LNCaP clone FGC (cell line): Measurements from ENCODE around the gene SCCPDH.

Experiments used
- DNase-seq: peaks from one replicate; pipeline ENCODE4 v3.0.0-alpha.2; 2011; ENCODE audit warnings: low read depth
- H3K4me3 ChIP-seq: 2 replicates; pipeline ENCODE4 v1.5.1; 2011; ENCODE audit warnings: mild to moderate bottlenecking, low read depth, low read length, control low read depth
- TF ChIP-seq, protein P1 (sequence below): IDR thresholded peaks from 2 replicates; pipeline ENCODE4 v1.5.1; 2012; ENCODE audit warnings: mild to moderate bottlenecking; ENCODE audit not compliant: control insufficient read depth, insufficient read depth; ENCODE audit errors: extremely low read depth

The SCCPDH gene

DNA sequence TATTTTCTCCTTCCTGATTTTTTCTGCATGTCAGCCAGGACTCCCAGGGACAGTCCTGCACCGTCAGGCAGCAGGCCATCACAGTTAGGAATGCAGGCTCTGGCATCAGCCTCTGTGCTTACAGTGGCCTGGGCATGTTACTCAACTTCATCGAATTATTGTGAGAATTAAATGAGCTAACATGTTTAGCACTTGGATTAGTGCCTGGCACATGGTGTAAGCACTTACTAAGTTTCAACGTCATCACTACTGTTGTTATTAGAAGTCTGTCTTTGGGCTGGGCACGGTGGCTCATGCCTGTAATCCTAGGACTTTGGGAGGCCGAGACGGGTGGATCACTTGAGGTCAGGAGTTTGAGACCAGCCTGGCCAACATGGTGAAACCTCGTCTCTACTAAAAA is 45.1 kb downstream of the SCCPDH start:
- TF ChIP-seq, protein P1, sequence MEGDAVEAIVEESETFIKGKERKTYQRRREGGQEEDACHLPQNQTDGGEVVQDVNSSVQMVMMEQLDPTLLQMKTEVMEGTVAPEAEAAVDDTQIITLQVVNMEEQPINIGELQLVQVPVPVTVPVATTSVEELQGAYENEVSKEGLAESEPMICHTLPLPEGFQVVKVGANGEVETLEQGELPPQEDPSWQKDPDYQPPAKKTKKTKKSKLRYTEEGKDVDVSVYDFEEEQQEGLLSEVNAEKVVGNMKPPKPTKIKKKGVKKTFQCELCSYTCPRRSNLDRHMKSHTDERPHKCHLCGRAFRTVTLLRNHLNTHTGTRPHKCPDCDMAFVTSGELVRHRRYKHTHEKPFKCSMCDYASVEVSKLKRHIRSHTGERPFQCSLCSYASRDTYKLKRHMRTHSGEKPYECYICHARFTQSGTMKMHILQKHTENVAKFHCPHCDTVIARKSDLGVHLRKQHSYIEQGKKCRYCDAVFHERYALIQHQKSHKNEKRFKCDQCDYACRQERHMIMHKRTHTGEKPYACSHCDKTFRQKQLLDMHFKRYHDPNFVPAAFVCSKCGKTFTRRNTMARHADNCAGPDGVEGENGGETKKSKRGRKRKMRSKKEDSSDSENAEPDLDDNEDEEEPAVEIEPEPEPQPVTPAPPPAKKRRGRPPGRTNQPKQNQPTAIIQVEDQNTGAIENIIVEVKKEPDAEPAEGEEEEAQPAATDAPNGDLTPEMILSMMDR, result no peak
- peak; percentile 28 for DNase-seq
- H3K4me3 ChIP-seq, result no peak overlapping the region

DNA sequence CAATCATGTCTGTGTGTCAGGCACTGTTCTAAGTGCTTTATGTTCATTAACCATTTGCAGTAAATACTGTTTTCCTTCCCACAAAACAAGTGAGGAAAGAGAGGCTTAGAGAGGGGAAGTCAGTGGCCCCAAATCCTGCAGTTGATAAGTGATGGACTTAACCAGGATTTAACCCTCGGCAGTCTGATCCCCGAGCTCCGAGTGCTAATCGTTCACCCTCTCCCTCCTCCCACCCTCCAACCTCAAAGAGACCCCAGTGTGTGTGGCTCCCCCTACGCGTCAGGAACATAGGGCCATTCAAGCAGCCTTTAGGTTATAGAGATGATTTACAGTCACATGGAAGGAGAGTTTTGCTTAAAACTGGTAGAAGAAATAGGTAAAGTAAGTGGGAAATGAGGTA is 47.2 kb downstream of the SCCPDH start:
- TF ChIP-seq, protein P1, result no peak
- no peak overlapping the region for H3K4me3 ChIP-seq
- no peak for DNase-seq

DNA sequence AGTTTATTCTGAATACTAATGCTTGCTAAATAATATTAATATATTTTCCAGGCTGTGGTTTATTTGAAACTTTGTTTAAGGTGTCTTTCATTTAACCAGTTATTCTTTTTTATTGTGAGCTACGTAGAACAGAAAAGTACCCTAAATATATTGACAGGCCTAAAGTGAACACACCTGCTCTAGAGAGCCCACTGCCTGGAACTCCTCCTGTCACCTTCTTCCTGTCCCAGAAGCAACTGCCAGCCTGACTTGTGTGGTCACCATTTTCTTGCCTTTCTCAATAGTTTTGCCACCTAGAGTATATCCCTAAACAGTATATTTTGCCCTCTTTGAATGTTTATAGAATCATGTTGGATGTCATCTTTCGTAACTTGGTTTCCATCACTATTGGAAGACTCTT is 48.5 kb downstream of the SCCPDH start:
- TF ChIP-seq, protein P1, result no peak
- H3K4me3 ChIP-seq, result no peak overlapping the region

DNA sequence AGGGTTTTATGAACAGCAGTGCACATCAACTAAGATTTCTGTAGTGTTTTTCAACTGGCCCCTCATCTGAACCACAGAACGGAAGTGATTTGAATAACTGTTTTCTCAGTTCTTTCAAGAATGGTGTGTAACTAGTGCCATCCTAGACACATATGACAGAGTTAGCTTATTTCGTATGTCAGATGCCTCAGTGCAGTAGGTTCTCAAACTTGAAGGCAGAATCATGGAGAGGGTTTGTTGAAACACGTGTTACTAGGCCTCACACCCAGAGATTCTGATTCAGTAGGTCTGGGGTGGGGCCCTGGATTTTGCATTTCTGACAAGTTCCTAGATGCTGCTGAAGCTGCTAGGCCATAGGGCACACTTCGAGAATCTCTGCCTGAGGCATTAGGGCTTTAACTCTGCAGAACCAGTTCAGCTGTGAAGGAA is 49.0 kb downstream of the SCCPDH start:
- DNase-seq, result no peak
- no peak overlapping the region for H3K4me3 ChIP-seq
- TF ChIP-seq, protein P1, result no peak

More for the DNA sequence above, 48.5 kb downstream of the SCCPDH start:
- DNase-seq, result no peak

DNA sequence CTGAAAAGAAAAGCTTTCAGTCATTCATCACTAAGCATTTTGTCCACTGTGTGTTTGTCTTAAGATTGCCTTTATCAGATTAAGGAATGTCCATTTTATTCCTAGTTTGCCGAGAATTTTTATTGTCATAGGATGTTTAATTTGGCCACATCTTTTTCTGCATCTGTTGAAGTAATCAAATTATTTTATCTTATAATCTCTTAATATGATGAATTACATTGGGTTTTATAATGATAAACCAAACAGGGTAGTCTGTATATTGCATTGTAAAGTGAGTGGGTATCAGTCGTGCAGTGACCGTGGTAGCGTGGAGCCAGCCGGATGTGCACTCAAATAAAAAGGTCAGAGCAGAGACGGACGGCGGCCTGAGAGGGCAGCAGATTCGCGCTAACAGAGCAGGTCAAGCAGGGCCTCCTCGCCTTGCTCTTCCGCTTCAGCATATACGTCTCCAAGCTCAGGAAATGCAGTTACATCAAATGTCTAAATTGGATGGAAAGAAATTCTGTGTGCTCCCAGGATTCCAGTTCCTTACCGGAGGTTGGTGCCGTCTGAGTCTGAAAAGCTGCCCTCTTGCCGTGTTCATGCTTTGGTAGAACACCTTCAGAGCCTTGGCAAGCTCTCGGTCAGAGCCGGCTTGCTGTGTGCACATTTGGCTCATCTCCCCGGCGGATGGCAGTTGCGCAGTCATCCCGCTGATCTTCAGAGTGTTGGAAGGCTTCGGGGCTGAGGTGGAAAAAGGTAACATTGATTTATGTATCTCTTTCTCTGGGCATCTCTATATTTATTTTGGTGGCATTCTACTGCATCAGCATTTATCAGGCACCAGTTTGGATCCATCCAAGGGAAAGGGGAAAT is 51.5 kb downstream of the SCCPDH start:
- DNase-seq, result peak; percentile 91
- H3K4me3 ChIP-seq, result peak overlapping the region; percentile 41
- TF ChIP-seq, protein P1, result 0 out of 2 replicates have a peak, but pooled peaks have one; percentile 13

DNA sequence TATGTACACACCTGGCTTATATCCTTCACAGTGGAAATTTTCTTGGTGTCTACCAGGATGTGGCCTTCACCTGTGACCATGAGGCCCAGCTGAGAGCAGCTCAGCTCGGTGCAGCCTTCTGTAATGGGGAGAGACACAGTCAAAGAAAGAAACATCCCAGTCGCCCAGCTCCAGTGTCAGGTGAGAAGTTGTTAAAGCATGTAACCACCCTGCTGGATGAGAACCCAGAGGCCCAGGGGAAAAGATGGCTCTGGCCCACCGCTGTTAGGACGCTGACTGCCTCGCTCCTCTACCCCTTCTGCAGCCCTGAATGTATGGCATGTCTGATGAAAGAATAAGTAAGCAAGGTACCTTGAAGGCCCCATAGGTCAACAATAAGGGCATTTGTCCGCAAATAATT is 52.7 kb downstream of the SCCPDH start:
- TF ChIP-seq, protein P1, result no peak

DNA sequence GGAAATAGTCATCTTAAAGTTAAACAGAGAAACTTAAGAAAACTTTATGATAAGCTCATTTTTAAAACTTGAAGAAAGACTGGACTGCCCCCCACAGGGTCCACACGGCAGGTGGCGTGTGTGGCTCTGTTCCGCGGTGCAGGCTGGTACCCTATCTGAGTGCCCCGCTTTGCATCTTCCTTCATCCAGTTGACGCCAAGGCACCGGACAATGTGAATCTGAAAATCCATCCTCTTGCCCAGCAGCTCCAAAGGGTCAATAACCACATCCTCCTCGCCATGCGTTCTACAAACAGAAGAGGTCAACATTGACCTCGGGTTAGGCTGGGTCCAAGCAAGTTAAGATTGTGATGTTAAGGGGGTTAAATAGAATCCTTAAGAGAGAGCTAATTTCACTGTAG is 54.5 kb downstream of the SCCPDH start:
- H3K4me3 ChIP-seq, result no peak overlapping the region
- TF ChIP-seq, protein P1, result no peak
- no peak for DNase-seq

More for the DNA sequence above, 52.7 kb downstream of the SCCPDH start:
- no peak overlapping the region for H3K4me3 ChIP-seq
- no peak for DNase-seq
